OCI-LY1 (cell line): Measurements from ENCODE around the gene DRGX.

Source experiments
- H2AFZ ChIP-seq: fragments of 200-600 bp; sonication (generic), shearing (Covaris generic); 2 replicates; pipeline ENCODE4 v1.6.0; 2014; ENCODE audit warnings: antibody characterized with exemption, mild to moderate bottlenecking, low read length
- H3F3A ChIP-seq: fragments of 200-600 bp; sonication (generic), shearing (Covaris generic); 2 replicates; pipeline ENCODE4 v1.6.0; 2014; ENCODE audit warnings: mild to moderate bottlenecking, antibody characterized with exemption, low read length, moderate library complexity; ENCODE audit not compliant: insufficient read depth
- H3K27ac ChIP-seq: fragments of 200-600 bp; sonication (generic); 2 replicates; pipeline ENCODE4 v1.5.1; 2014; ENCODE audit warnings: low read length, mixed run types, mild to moderate bottlenecking, low read depth; ENCODE audit not compliant: poor library complexity, severe bottlenecking
- H3K27me3 ChIP-seq: fragments of 200-600 bp; sonication (generic); 2 replicates; pipeline ENCODE4 v1.6.0; 2014; ENCODE audit warnings: antibody characterized with exemption, mild to moderate bottlenecking, low read length, moderate library complexity; ENCODE audit not compliant: insufficient read depth
- H3K36me3 ChIP-seq: fragments of 200-600 bp; sonication (generic); 2 replicates; pipeline ENCODE4 v1.6.1; 2014; ENCODE audit warnings: mild to moderate bottlenecking, antibody characterized with exemption, low read length, moderate library complexity, mixed read lengths; ENCODE audit not compliant: insufficient read depth
- H3K4me1 ChIP-seq: fragments of 200-600 bp; sonication (generic); 2 replicates; pipeline ENCODE4 v1.5.1; 2014; ENCODE audit warnings: mild to moderate bottlenecking, low read length, moderate library complexity; ENCODE audit not compliant: insufficient read depth, severe bottlenecking
- H3K4me2 ChIP-seq: fragments of 200-600 bp; sonication (generic), shearing (Covaris generic); 2 replicates; pipeline ENCODE4 v1.6.1; 2014; ENCODE audit warnings: low read length
- H3K4me3 ChIP-seq: fragments of 200-600 bp; sonication (generic); 2 replicates; pipeline ENCODE4 v1.5.1; 2014; ENCODE audit warnings: low read length, low read depth, mild to moderate bottlenecking, mixed read lengths; ENCODE audit not compliant: poor library complexity, severe bottlenecking
- H3K79me2 ChIP-seq: fragments of 200-600 bp; shearing (Covaris generic); 2 replicates; pipeline ENCODE4 v1.6.1; 2016; ENCODE audit warnings: mixed run types, low read length, mixed read lengths; ENCODE audit not compliant: insufficient read depth
- H3K9ac ChIP-seq: fragments of 200-600 bp; sonication (generic), shearing (Covaris generic); 2 replicates; pipeline ENCODE4 v1.6.1; 2014; ENCODE audit warnings: mild to moderate bottlenecking, low read length, mixed read lengths
- H3K9me2 ChIP-seq: fragments of 200-600 bp; sonication (generic), shearing (Covaris generic); 2 replicates; pipeline ENCODE4 v1.6.1; 2014; ENCODE audit warnings: low read depth, mild to moderate bottlenecking, low read length, mixed read lengths
- H3K9me3 ChIP-seq: fragments of 200-600 bp; shearing (Covaris generic); 2 replicates; pipeline ENCODE4 v1.6.1; 2014; ENCODE audit warnings: low read length, mixed read lengths
- H4K20me1 ChIP-seq: fragments of 200-600 bp; sonication (generic), shearing (Covaris generic); 2 replicates; pipeline ENCODE4 v1.6.0; 2016; ENCODE audit warnings: mild to moderate bottlenecking, low read length; ENCODE audit not compliant: insufficient read depth
- EZH2 ChIP-seq: fragments of 200-600 bp; sonication (generic), shearing (Covaris generic); IDR thresholded peaks from 2 replicates; pipeline ENCODE4 v1.8.0; 2017; ENCODE audit warnings: borderline replicate concordance, mixed run types, mild to moderate bottlenecking, antibody characterized with exemption, low read length, moderate library complexity, mixed read lengths
- TF ChIP-seq, protein P1 (sequence below): fragments of 200-600 bp; sonication (generic), shearing (Covaris generic); IDR thresholded peaks from 2 replicates; pipeline ENCODE4 v1.5.1; 2017; ENCODE audit warnings: mild to moderate bottlenecking, antibody characterized with exemption, low read length, moderate library complexity, mixed read lengths

The DRGX gene

GRCh38 chr10:49366460-49366859 lies 29.4 kb downstream of the DRGX start:
- Histone ChIP-seq H3K36me3 (no peaks in the 10 kb centered on the region), H3K9me2 (no peaks in the 10 kb centered on the region), H3K27ac (no peak overlapping the region), H3F3A (no peaks in the 10 kb centered on the region), H3K27me3 (no peaks in the 10 kb centered on the region), H3K79me2 (no peaks in the 10 kb centered on the region), H3K4me1 (no peaks in the 10 kb centered on the region), H3K4me2 (no peak overlapping the region), H3K9me3 (no peaks in the 10 kb centered on the region), H4K20me1 (no peaks in the 10 kb centered on the region), H2AFZ (no peak overlapping the region), H3K9ac (no peak overlapping the region), H3K4me3 (no peak overlapping the region)
- TF ChIP-seq, protein P1, sequence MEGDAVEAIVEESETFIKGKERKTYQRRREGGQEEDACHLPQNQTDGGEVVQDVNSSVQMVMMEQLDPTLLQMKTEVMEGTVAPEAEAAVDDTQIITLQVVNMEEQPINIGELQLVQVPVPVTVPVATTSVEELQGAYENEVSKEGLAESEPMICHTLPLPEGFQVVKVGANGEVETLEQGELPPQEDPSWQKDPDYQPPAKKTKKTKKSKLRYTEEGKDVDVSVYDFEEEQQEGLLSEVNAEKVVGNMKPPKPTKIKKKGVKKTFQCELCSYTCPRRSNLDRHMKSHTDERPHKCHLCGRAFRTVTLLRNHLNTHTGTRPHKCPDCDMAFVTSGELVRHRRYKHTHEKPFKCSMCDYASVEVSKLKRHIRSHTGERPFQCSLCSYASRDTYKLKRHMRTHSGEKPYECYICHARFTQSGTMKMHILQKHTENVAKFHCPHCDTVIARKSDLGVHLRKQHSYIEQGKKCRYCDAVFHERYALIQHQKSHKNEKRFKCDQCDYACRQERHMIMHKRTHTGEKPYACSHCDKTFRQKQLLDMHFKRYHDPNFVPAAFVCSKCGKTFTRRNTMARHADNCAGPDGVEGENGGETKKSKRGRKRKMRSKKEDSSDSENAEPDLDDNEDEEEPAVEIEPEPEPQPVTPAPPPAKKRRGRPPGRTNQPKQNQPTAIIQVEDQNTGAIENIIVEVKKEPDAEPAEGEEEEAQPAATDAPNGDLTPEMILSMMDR: no peak
- TF ChIP-seq EZH2: no peak

- no peaks in the 10 kb centered on the region for H3K4me1 ChIP-seq
- no peak overlapping the region for H2AFZ ChIP-seq
- H3F3A ChIP-seq: no peaks in the 10 kb centered on the region
- no peaks in the 10 kb centered on the region for H3K9me3 ChIP-seq
- no peak overlapping the region for H3K4me3 ChIP-seq
- H3K27ac ChIP-seq: no peak overlapping the region
- no peaks in the 10 kb centered on the region for H3K27me3 ChIP-seq
- H3K36me3 ChIP-seq: no peaks in the 10 kb centered on the region
- no peaks in the 10 kb centered on the region for H3K79me2 ChIP-seq
- TF ChIP-seq EZH2: no peak
- no peak overlapping the region for H3K9ac ChIP-seq
- H4K20me1 ChIP-seq: no peaks in the 10 kb centered on the region
- H3K4me2 ChIP-seq: no peak overlapping the region
- no peaks in the 10 kb centered on the region for H3K9me2 ChIP-seq
Observed at GRCh38 chr10:49365675-49366415, 30.0 kb downstream of the DRGX start.

DNA sequence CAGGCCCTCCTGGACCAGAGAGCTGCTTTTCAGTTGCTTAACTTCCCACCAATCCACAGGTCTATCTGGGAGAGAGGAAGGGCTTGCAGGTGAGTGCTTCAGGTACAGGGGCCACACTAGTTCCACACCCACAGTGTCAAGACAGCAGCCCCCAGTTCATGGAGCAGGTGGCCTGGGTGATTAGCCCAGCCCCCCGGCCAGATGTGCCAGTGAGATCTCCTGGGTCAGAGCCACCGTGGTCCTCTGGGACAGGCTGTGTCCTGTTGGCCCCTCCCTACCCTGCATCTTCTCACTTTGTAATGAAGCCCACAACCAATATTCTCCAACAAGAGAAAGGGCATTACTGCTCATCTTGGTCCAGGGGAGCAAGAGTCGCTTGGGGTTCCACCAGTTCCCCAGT lies 30.6 kb downstream of the DRGX start:
- Histone ChIP-seq H3K4me1 (no peaks in the 10 kb centered on the region), H3K9me2 (no peaks in the 10 kb centered on the region), H3K9ac (no peak overlapping the region), H2AFZ (no peak overlapping the region), H3K27me3 (no peaks in the 10 kb centered on the region), H3K9me3 (no peaks in the 10 kb centered on the region), H3K4me2 (no peak overlapping the region), H3K27ac (no peak overlapping the region), H3K79me2 (no peaks in the 10 kb centered on the region), H3F3A (no peaks in the 10 kb centered on the region), H3K4me3 (no peak overlapping the region), H3K36me3 (no peaks in the 10 kb centered on the region), H4K20me1 (no peaks in the 10 kb centered on the region)
- TF ChIP-seq EZH2: no peak

DNA sequence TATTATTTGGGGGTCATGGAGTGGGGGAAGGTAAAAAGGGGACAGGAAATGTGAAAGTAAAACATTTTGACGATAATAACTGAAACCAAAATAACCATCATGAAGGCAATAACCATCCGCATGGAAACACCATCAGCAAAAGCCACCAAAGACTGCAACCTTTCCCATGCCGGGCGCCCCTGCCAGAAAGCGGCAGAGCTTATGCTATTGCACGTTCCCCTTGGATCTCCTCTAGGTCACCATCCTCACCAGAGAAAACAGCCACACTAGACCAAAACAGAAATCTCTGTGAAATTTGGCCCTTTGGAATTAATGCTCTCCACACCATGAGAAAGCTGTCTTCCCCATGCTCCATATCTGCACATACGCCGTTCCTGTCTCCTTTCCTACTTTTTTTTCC lies 31.1 kb downstream of the DRGX start:
- H3K9ac ChIP-seq: no peak overlapping the region
- H4K20me1 ChIP-seq: no peaks in the 10 kb centered on the region
- no peaks in the 10 kb centered on the region for H3K36me3 ChIP-seq
- no peaks in the 10 kb centered on the region for H3F3A ChIP-seq
- H2AFZ ChIP-seq: no peak overlapping the region
- no peaks in the 10 kb centered on the region for H3K79me2 ChIP-seq
- H3K4me3 ChIP-seq: no peak overlapping the region
- TF ChIP-seq EZH2: no peak
- TF ChIP-seq, protein P1: no peak
- no peaks in the 10 kb centered on the region for H3K27me3 ChIP-seq
- H3K4me1 ChIP-seq: no peaks in the 10 kb centered on the region
- no peaks in the 10 kb centered on the region for H3K9me2 ChIP-seq
- H3K4me2 ChIP-seq: no peak overlapping the region
- no peak overlapping the region for H3K27ac ChIP-seq
- no peaks in the 10 kb centered on the region for H3K9me3 ChIP-seq
